AG10803 (cell line): ENCODE data around the gene SLC12A5.

Source experiments
- DNase-seq: peaks from one replicate; pipeline ENCODE4 v3.0.0; 2010; ENCODE audit warnings: low read depth
- H3K4me3 ChIP-seq: 2 replicates; pipeline ENCODE4 v1.5.1; 2011; ENCODE audit warnings: mild to moderate bottlenecking, low read length, control low read depth
- TF ChIP-seq, protein P1 (sequence below): conservative IDR thresholded peaks from 2 replicates; pipeline ENCODE4 v1.5.1; 2011; ENCODE audit warnings: mild to moderate bottlenecking, low read length, control low read depth, inconsistent platforms

Gene SLC12A5

DNA sequence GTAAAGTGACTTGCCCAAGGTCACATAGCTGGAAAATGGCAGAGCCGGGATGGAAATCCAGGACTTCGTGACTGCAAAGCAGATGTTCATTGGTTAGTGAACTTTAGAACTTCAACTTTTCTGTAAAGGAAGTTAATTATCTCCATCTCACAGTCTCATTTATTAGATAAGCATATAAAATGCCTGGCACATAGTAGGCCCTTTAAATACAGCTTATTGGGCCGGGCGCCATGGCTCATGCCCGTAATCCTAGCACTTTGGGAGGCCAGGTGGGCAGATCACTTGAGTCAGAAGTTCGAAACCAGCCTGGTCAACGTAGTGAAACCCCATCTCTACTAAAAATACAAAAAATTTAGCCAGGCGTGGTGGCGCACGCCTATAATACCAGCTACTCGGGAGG lies 22.1 kb upstream of the SLC12A5 start:
- H3K4me3 ChIP-seq, result no peak overlapping the region
- DNase-seq, result no peak
- TF ChIP-seq, protein P1, sequence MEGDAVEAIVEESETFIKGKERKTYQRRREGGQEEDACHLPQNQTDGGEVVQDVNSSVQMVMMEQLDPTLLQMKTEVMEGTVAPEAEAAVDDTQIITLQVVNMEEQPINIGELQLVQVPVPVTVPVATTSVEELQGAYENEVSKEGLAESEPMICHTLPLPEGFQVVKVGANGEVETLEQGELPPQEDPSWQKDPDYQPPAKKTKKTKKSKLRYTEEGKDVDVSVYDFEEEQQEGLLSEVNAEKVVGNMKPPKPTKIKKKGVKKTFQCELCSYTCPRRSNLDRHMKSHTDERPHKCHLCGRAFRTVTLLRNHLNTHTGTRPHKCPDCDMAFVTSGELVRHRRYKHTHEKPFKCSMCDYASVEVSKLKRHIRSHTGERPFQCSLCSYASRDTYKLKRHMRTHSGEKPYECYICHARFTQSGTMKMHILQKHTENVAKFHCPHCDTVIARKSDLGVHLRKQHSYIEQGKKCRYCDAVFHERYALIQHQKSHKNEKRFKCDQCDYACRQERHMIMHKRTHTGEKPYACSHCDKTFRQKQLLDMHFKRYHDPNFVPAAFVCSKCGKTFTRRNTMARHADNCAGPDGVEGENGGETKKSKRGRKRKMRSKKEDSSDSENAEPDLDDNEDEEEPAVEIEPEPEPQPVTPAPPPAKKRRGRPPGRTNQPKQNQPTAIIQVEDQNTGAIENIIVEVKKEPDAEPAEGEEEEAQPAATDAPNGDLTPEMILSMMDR, result no peak

DNA sequence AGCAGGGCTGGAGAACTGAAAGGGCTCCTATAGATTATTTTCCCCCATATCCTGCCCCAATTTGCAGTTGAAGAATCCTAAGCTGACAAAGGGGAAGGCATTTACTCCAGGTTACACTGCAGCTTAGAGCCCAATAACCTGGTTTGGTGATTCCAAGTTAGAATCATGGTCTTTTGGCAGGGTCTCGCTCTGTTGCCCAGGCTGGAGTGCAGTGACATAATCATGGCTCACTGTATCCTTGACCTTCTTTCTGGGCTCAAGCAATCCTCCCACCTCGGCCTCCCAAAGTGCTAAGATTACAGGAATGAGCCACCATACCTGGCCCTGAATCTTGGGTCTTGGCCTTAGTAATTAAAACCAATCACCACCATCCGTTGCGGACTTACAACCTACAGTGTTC lies 21.3 kb upstream of the SLC12A5 start:
- no peak overlapping the region for H3K4me3 ChIP-seq

DNA sequence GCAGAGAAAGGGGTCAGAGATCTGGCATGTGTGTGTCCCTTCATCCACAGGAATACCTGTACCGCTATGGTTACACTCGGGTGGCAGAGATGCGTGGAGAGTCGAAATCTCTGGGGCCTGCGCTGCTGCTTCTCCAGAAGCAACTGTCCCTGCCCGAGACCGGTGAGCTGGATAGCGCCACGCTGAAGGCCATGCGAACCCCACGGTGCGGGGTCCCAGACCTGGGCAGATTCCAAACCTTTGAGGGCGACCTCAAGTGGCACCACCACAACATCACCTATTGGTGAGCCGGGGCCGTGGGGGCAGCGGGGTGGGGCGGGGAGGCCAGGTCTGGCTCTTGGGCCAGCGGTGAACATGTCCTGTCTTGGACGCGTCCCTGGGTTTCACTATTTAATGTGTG lies 19.2 kb upstream of the SLC12A5 start:
- H3K4me3 ChIP-seq, result no peak overlapping the region
- DNase-seq, result no peak

More for the DNA sequence above, 21.3 kb upstream of the SLC12A5 start:
- TF ChIP-seq, protein P1, result no peak
- no peak for DNase-seq

DNA sequence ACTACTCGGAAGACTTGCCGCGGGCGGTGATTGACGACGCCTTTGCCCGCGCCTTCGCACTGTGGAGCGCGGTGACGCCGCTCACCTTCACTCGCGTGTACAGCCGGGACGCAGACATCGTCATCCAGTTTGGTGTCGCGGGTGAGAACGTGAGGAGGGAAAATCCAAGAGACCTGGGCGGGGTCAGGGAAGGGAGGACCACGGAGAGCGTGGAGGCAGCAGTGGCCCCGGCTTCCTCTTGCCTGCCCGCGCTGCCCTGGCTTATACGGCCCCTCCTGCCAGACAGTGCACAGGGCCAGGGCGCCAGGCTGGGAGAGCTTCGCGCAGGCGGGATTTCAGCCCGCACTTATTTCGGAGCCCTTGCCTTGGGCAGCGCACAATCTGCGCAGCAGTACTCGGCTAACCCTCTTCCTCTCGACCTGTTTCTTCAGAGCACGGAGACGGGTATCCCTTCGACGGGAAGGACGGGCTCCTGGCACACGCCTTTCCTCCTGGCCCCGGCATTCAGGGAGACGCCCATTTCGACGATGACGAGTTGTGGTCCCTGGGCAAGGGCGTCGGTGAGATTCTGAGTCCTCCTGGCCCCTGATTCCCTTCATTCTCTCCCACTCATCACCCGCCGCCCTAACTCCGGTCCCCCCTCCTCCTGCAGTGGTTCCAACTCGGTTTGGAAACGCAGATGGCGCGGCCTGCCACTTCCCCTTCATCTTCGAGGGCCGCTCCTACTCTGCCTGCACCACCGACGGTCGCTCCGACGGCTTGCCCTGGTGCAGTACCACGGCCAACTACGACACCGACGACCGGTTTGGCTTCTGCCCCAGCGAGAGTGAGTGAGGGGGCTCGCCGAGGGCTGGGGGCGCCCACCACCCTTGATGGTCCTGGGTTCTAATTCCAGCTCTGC lies 18.3 kb upstream of the SLC12A5 start:
- no peak for DNase-seq
- H3K4me3 ChIP-seq, result no peak overlapping the region
- TF ChIP-seq, protein P1, result no peak

More for the DNA sequence above, 19.2 kb upstream of the SLC12A5 start:
- TF ChIP-seq, protein P1, result no peak

DNA sequence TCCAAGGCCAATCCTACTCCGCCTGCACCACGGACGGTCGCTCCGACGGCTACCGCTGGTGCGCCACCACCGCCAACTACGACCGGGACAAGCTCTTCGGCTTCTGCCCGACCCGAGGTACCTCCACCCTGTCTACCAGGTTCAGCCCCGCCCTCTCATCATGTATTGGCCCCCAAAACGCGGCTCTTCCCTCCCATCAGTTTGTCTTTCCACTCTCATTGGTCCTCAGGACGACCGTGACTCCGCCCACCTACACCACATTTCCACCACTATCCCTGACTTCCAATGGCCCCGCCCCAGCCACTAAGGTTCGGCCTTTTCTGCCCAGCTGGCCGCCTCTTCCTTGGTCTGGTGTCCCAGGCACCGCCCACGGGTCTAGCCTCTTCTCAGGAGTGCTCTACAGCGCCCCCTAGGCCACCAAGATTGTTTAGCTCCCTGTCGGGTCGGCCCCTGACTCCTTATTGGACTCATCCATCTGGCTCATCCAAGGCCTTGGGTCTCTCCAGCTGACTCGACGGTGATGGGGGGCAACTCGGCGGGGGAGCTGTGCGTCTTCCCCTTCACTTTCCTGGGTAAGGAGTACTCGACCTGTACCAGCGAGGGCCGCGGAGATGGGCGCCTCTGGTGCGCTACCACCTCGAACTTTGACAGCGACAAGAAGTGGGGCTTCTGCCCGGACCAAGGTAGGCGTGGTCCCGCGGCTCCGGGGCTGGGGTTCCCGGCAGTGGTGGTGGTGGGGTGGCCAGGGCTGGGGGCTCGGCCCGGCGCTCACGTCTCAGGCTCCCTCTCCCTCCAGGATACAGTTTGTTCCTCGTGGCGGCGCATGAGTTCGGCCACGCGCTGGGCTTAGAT lies 17.2 kb upstream of the SLC12A5 start:
- TF ChIP-seq, protein P1, result 0 out of 2 replicates have a peak, but pooled peaks have one; percentile 9
- peak; percentile 10 for DNase-seq
- H3K4me3 ChIP-seq, result no peak overlapping the region

DNA sequence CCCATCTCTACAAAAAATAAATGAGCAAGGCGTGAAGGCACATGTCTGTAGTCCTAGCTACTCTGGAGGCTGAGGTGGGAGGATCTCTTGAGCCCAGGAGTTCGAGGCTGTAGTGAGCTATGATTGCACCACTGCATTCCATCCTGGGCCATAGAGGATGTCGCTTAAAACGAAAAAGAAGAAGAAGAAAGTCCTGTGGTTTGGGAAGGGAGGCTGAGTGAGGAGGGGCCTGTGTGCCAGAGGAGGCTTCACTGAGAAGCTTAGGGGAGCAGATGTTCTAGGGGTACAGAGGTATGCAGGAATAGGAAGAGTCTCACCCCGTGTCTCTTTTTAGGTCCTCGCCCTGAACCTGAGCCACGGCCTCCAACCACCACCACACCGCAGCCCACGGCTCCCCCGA lies 16.1 kb upstream of the SLC12A5 start:
- no peak for DNase-seq
- TF ChIP-seq, protein P1, result no peak
- H3K4me3 ChIP-seq, result no peak overlapping the region
